ENCODE results near the gene GCH1. TPM values are rescaled to one million over a fixed set of nuclear protein-coding genes. Genes with fewer than 3 reads are reported as not detected.
"Not testable (repeated sequence)": the region's sequence is repeated elsewhere in the genome, so short reads cannot be mapped to it uniquely, and the experiment has no call there.

Gene GCH1
- total RNA-seq, 1 donor from 2014 or later, result 1.7 TPM

DNA sequence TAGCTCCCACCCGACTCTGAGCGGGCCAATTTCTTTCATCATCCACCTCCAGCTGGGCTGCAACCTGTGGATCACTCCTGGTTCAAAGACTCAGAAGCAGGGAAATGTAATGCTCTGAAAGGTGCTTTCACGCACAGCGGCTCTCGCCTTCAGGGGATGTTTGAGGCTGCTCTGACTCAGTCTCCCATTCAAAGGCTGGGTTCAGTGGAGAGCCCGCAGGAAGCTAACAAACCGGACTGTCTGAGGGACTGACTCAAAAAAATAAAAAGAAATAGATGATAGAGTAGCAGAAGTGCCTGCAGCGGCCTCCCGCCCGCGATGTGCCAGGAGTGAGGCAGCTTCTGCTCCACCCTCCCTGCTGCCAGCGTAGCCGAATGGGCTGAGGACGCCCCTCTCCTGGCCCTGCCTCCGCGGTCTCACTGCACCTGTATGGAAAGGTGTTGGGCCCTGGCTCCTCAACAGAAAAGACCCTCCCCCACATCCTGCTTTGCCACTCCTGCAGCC is 98.0 kb downstream of the GCH1 start:
- H3K4me1 ChIP-seq, result peaks cover 13% of the 10 kb centered on the region
- H3K9me3 ChIP-seq (replicated peaks), result no peaks in the 10 kb centered on the region
- TF ChIP-seq, protein P1, sequence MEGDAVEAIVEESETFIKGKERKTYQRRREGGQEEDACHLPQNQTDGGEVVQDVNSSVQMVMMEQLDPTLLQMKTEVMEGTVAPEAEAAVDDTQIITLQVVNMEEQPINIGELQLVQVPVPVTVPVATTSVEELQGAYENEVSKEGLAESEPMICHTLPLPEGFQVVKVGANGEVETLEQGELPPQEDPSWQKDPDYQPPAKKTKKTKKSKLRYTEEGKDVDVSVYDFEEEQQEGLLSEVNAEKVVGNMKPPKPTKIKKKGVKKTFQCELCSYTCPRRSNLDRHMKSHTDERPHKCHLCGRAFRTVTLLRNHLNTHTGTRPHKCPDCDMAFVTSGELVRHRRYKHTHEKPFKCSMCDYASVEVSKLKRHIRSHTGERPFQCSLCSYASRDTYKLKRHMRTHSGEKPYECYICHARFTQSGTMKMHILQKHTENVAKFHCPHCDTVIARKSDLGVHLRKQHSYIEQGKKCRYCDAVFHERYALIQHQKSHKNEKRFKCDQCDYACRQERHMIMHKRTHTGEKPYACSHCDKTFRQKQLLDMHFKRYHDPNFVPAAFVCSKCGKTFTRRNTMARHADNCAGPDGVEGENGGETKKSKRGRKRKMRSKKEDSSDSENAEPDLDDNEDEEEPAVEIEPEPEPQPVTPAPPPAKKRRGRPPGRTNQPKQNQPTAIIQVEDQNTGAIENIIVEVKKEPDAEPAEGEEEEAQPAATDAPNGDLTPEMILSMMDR (IDR thresholded peaks at IDR 0.05; ENCODE audit: borderline replicate concordance), result no peak
- H3K4me3 ChIP-seq, result no peak overlapping the region
- H3K27ac ChIP-seq (replicated peaks), result no peak overlapping the region
- no peaks in the 10 kb centered on the region for H3K36me3 ChIP-seq
- intact Hi-C loops (cut with micrococcal nuclease), result no loop called here
- H3K27me3 ChIP-seq (ENCODE audit: low read depth), result no peaks in the 10 kb centered on the region
- no peak for DNase-seq

DNA sequence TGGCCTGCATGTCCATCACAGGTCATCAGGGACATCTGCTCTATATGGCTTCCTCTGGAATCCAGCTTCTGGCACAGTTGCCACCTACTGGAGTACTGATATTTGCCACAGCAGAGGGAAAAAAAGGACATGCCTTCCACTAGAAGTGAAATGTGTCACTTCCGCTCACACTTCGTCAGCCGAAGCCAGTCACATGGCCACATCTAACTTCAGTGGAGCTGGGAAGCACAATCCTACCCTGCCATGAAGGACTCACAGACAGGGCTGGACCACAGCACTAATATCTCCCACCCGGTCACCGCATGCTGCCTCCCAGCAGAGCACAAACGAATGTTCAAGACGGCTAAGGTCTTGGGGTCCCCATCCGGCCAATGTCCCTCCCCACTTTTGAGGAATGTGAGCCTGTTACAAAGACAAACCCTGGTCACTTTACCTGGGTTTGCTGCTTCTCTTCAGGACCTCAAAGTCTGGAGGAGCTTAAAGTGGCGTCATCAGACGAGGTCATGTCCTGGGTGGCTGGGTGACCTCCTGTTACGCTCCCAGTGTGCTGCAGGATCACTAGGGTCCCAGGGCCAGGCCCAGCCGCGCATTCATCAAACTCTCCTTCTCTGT is 98.6 kb downstream of the GCH1 start:
- Histone ChIP-seq H3K27ac (replicated peaks) (no peak overlapping the region), H3K4me3 (no peak overlapping the region), H3K27me3 (ENCODE audit: low read depth) (no peaks in the 10 kb centered on the region), H3K4me1 (peaks cover 13% of the 10 kb centered on the region), H3K9me3 (replicated peaks) (no peaks in the 10 kb centered on the region), H3K36me3 (no peaks in the 10 kb centered on the region)
- DNase-seq, result no peak
- intact Hi-C loops (cut with micrococcal nuclease), result no loop called here
- TF ChIP-seq, protein P1 (IDR thresholded peaks at IDR 0.05; ENCODE audit: borderline replicate concordance), result no peak

DNA sequence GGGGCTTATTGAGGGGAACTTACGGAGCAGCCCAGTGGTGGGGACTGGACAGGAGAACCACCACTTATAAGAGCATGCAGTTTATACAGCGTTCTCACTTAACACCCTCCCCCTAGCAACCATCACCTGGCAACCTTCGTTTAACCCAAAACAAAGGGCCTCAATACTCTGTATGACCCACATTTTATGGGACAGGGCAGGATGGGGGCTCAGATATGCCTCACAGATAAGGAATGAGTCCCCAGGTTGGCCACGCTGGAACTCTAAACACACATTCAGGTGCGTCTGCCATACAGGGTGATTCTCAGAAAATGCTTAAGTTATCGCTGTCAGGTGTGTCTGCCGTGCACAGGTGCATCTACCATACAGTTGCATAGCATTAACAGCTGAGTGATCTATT is 99.2 kb downstream of the GCH1 start:
- Histone ChIP-seq H3K36me3 (no peaks in the 10 kb centered on the region), H3K27me3 (ENCODE audit: low read depth) (no peaks in the 10 kb centered on the region), H3K4me3 (no peak overlapping the region), H3K27ac (replicated peaks) (no peak overlapping the region), H3K9me3 (replicated peaks) (no peaks in the 10 kb centered on the region), H3K4me1 (peaks cover 13% of the 10 kb centered on the region)
- intact Hi-C loops (cut with micrococcal nuclease), result no loop called here
- TF ChIP-seq, protein P1 (IDR thresholded peaks at IDR 0.05; ENCODE audit: borderline replicate concordance), result no peak
- no peak for DNase-seq

DNA sequence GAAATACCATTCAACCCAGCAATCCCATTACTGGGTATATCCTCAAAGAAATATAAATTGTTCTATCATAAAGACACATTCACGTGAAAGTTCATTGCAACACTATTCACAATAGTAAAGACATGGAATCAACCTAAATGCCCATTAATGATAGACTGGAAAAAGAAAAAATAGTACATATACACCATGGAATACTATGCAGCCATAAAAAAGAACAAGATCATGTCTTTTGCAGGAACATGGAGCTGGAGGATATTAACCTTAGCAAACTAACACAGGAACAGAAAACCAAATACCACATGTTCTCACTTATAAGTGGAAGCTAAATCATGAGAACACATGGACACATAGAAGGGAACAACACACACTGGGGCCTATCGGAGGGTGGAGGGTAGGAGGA is 101.1 kb downstream of the GCH1 start:
- H3K4me3 ChIP-seq; H3K27ac ChIP-seq (replicated peaks); H3K27me3 ChIP-seq (ENCODE audit: low read depth); H3K36me3 ChIP-seq; intact Hi-C loops (cut with micrococcal nuclease); H3K9me3 ChIP-seq (replicated peaks); DNase-seq: not testable (repeated sequence)
- peaks cover 13% of the 10 kb centered on the region for H3K4me1 ChIP-seq

DNA sequence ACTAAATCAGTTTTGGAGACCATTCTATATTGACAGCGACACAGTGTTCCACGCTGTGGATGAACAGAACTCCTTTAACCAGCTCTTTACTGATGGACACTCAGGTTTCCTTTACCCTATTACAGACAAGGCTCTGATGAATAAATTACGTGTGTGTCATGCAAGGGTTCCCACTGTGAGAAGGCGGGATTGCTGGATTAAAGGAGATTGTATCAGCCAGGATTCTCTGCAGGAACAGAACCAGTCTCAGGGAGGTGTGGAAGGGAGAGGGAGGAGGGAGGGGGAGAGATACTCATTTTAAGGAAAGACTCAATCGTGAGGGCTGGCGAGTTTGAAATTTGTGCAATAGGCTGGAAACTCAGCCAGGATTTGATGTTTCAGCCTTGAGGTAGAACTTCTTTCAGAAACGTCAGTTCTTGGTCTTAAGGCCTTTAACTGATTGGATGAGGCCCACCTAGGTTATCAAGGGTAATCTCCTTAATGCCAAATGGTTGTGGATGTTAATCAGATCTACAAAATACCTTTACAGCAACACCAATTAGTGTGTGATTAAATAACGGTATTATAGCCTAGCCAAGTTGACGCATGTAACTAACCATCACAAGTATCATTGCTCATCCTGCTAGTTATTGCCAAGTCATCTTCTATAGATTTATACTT is 104.0 kb downstream of the GCH1 start:
- no peak overlapping the region for H3K4me3 ChIP-seq
- no peaks in the 10 kb centered on the region for H3K36me3 ChIP-seq
- no peak for DNase-seq
- peaks cover 11% of the 10 kb centered on the region for H3K9me3 ChIP-seq (replicated peaks)
- H3K4me1 ChIP-seq, result no peaks in the 10 kb centered on the region
- no peak overlapping the region for H3K27ac ChIP-seq (replicated peaks)
- H3K27me3 ChIP-seq (ENCODE audit: low read depth), result no peaks in the 10 kb centered on the region
- TF ChIP-seq, protein P1 (IDR thresholded peaks at IDR 0.05; ENCODE audit: borderline replicate concordance), result no peak
- intact Hi-C loops (cut with micrococcal nuclease), result no loop called here

DNA sequence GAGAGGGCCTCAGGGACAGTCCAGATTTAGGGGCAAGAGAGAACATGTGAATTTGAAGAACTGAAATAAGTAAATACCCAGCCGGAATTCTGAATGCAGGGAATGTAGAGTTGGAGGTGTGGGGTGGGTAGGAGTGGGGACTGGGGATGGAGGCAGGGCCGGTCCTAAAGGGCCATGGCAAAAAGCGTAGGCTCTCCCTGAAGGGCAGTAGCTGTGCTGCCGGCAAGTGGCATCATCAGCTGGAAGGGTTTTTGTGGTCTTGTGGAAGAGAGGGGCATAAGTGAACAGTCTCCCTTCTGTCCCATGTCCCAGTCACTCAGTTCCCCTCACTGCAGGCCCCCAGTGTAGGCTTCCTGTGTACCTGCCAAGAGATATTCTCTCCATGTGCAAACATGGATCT is 104.6 kb downstream of the GCH1 start:
- peaks cover 11% of the 10 kb centered on the region for H3K9me3 ChIP-seq (replicated peaks)
- H3K27ac ChIP-seq (replicated peaks), result no peak overlapping the region
- H3K36me3 ChIP-seq, result no peaks in the 10 kb centered on the region
- no peaks in the 10 kb centered on the region for H3K27me3 ChIP-seq (ENCODE audit: low read depth)
- TF ChIP-seq, protein P1 (IDR thresholded peaks at IDR 0.05; ENCODE audit: borderline replicate concordance), result no peak
- intact Hi-C loops (cut with micrococcal nuclease), result no loop called here
- DNase-seq, result no peak
- H3K4me1 ChIP-seq, result no peaks in the 10 kb centered on the region
- no peak overlapping the region for H3K4me3 ChIP-seq

All from left ventricle myocardium inferior (tissue), 1 donor.